ENCODE results near the gene HSD17B11. TPM values are rescaled to one million over a fixed set of nuclear protein-coding genes. Genes with fewer than 3 reads are reported as not detected.
"Not testable (repeated sequence)": the region's sequence is repeated elsewhere in the genome, so short reads cannot be mapped to it uniquely, and the experiment has no call there.

HSD17B11 gene
- total and polyA plus RNA-seq, 2 donors, result 39.1 to 59.9 TPM

DNA sequence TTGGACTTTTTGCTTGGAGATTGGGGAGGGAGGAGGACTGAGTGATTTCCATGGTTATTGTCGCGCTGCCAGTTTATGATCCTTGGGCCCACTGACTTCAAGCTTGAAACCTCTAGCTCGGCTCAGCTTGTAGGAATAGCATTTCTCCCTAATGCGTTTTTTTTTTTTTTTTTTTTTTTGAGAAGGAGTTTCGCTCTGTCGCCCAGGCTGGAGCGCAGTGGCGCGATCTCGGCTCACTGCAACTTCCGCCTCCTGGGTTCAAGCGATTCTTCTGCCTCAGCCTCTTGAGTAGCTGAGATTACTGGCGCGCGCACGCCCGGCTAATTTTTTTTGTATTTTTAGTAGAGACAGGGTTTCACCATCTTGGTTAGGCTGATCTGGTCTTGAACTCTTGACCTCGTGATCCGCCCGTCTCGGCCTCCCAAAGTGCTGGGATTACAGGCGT is 33.1 kb upstream of the HSD17B11 start:
- H3K36me3 ChIP-seq (ENCODE audit: control insufficient read depth in 2 of 2, insufficient read depth in 2 of 2, low read length in 1 of 2); H3K27ac ChIP-seq (ENCODE audit: low read depth in 1 of 2, low read length in 1 of 2); DNase-seq (ENCODE audit: low read depth in 6 of 9, low spot score in 9 of 9); H3K27me3 ChIP-seq (ENCODE audit: control insufficient read depth in 2 of 2, insufficient read depth in 1 of 2, low read length in 1 of 2); H3K4me3 ChIP-seq (ENCODE audit: low read length in 2 of 2); H3K9me3 ChIP-seq (ENCODE audit: control insufficient read depth in 2 of 2, insufficient read depth in 1 of 2, low read length in 1 of 2): not testable (repeated sequence)
- peaks cover 11 to 15% of the 10 kb centered on the region in 2 donors for H3K4me1 ChIP-seq (ENCODE audit: control insufficient read depth in 2 of 2, insufficient read depth in 2 of 2, low read length in 2 of 2)
- 93% methylated on average over 22 of the region's 22 CpGs for WGBS

GRCh38 chr4:87423317-87424098 is 32.5 kb upstream of the HSD17B11 start:
- no peak overlapping the region for H3K27ac ChIP-seq (ENCODE audit: low read depth in 1 of 2, low read length in 1 of 2)
- H3K4me1 ChIP-seq (ENCODE audit: control insufficient read depth in 2 of 2, insufficient read depth in 2 of 2, low read length in 2 of 2), result peaks cover 11 to 15% of the 10 kb centered on the region in 2 donors
- DNase-seq (ENCODE audit: low read depth in 6 of 9, low spot score in 9 of 9), result peak in 2 of 9 donors; percentile 12 to 31
- 47% methylated on average over 3 of the region's 3 CpGs for WGBS
- H3K9me3 ChIP-seq (ENCODE audit: control insufficient read depth in 2 of 2, insufficient read depth in 1 of 2, low read length in 1 of 2), result no peaks in the 10 kb centered on the region
- H3K27me3 ChIP-seq (ENCODE audit: control insufficient read depth in 2 of 2, insufficient read depth in 1 of 2, low read length in 1 of 2), result no peaks in the 10 kb centered on the region
- peak overlapping the region; percentile 61 to 81 for H3K4me3 ChIP-seq (ENCODE audit: low read length in 2 of 2)
- H3K36me3 ChIP-seq (ENCODE audit: control insufficient read depth in 2 of 2, insufficient read depth in 2 of 2, low read length in 1 of 2), result no peaks in the 10 kb centered on the region

DNA sequence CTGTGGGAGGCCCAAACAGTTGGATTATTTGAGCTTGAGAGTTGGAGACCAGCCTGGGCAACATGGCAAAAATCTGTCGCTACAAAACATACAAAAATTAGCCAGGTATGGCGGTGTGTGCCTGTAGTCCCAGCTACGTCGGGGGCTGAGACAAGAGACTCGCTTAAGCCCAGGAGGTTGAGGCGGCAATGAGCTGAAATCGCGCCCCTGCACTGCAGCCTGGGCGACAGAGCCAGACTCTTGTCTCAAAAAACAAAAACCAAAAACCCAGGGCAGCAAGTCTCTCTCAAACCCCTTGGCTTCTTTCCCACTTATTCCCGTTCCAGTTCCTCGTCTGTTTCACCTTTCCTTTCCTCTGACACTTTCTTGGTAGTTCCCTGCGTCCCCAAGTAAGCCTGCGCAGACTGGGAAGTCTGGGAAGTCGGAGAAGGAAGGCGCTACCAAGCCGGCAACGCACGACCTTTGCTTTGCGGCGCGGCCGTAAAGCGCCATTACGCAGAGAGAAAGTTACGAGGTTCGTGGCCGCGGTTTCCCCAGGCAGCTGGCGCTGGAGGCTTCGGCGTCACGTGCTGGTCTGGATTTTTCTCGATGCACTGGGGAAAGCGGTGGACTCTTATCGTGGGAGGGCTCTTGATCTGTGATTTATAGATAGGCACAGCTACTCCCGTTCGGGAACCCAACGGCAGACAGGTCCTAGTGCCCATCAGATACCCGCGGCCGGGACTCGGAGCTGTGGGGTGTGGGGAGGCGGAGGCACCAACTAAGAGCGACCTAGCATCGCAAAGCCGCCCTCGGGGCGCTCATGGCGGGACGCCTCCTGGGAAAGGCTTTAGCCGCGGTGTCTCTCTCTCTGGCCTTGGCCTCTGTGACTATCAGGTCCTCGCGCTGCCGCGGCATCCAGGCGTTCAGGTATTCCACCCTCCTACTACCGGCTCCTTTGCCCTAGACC is 31.4 kb upstream of the HSD17B11 start, which contains the start of gene NUDT9:
NUDT9 (plus strand) TSS at position 470 of the 949 bp plus-strand sequence; CDS start at position 803, 333 bp downstream.
- whole genome bisulfite sequencing, result under 1% methylated on average over 58 of the region's 58 CpGs
- DNase-seq (ENCODE audit: low read depth in 6 of 9, low spot score in 9 of 9), result peak; percentile 82 to 97 (median 92)
- Histone ChIP-seq H3K27ac (ENCODE audit: low read depth in 1 of 2, low read length in 1 of 2) (peak within 1 kb of the TSS; percentile 87 to 94), H3K36me3 (ENCODE audit: control insufficient read depth in 2 of 2, insufficient read depth in 2 of 2, low read length in 1 of 2) (no peaks in the 10 kb centered on the region), H3K27me3 (ENCODE audit: control insufficient read depth in 2 of 2, insufficient read depth in 1 of 2, low read length in 1 of 2) (no peaks in the 10 kb centered on the region), H3K9me3 (ENCODE audit: control insufficient read depth in 2 of 2, insufficient read depth in 1 of 2, low read length in 1 of 2) (no peaks in the 10 kb centered on the region), H3K4me3 (ENCODE audit: low read length in 2 of 2) (peak within 1 kb of the TSS; percentile 61 to 81), H3K4me1 (ENCODE audit: control insufficient read depth in 2 of 2, insufficient read depth in 2 of 2, low read length in 2 of 2) (peaks cover 11 to 15% of the 10 kb centered on the region in 2 donors)

DNA sequence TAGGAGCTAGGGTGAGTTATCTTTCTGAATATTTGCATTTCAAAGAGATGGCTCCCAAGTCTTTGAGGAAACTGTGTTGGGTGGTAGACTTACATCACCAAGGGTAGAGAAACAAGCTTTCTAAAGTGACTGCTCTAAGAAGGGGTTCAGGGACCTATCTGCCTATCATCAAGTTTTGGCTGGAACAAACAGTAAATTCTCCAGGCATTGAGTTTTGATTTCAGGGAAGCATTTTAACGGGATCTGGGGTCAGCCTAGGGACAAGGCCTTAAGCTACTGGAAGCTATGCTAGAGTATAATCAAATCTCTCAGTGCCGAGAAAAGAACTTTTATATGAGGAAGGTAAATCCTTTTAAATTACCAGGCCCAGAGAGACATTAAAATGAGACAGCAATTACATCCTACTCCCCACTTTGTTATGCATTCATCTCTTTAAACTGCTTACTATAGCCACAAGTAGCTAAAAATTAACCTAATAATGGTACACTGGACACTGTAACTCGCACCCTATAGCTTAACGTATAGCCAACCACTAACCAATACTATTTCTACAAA is 29.4 kb upstream of the HSD17B11 start:
- Histone ChIP-seq H3K4me3 (ENCODE audit: low read length in 2 of 2) (no peak overlapping the region), H3K27ac (ENCODE audit: low read depth in 1 of 2, low read length in 1 of 2) (no peak overlapping the region), H3K4me1 (ENCODE audit: control insufficient read depth in 2 of 2, insufficient read depth in 2 of 2, low read length in 2 of 2) (peaks cover 11 to 15% of the 10 kb centered on the region in 2 donors), H3K36me3 (ENCODE audit: control insufficient read depth in 2 of 2, insufficient read depth in 2 of 2, low read length in 1 of 2) (no peaks in the 10 kb centered on the region), H3K27me3 (ENCODE audit: control insufficient read depth in 2 of 2, insufficient read depth in 1 of 2, low read length in 1 of 2) (no peaks in the 10 kb centered on the region), H3K9me3 (ENCODE audit: control insufficient read depth in 2 of 2, insufficient read depth in 1 of 2, low read length in 1 of 2) (no peaks in the 10 kb centered on the region)
- 97% methylated on average over 4 of the region's 4 CpGs for WGBS
- no peak for DNase-seq (ENCODE audit: low read depth in 6 of 9, low spot score in 9 of 9)

GRCh38 chr4:87419578-87420249 is 28.7 kb upstream of the HSD17B11 start:
- Histone ChIP-seq H3K9me3 (ENCODE audit: control insufficient read depth in 2 of 2, insufficient read depth in 1 of 2, low read length in 1 of 2) (no peaks in the 10 kb centered on the region), H3K4me1 (ENCODE audit: control insufficient read depth in 2 of 2, insufficient read depth in 2 of 2, low read length in 2 of 2) (peaks cover 11 to 15% of the 10 kb centered on the region in 2 donors), H3K36me3 (ENCODE audit: control insufficient read depth in 2 of 2, insufficient read depth in 2 of 2, low read length in 1 of 2) (no peaks in the 10 kb centered on the region), H3K27ac (ENCODE audit: low read depth in 1 of 2, low read length in 1 of 2) (no peak overlapping the region), H3K27me3 (ENCODE audit: control insufficient read depth in 2 of 2, insufficient read depth in 1 of 2, low read length in 1 of 2) (no peaks in the 10 kb centered on the region), H3K4me3 (ENCODE audit: low read length in 2 of 2) (no peak overlapping the region)
- no peak for DNase-seq (ENCODE audit: low read depth in 6 of 9, low spot score in 9 of 9)
- 81% methylated on average over 5 of the region's 5 CpGs for WGBS

DNA sequence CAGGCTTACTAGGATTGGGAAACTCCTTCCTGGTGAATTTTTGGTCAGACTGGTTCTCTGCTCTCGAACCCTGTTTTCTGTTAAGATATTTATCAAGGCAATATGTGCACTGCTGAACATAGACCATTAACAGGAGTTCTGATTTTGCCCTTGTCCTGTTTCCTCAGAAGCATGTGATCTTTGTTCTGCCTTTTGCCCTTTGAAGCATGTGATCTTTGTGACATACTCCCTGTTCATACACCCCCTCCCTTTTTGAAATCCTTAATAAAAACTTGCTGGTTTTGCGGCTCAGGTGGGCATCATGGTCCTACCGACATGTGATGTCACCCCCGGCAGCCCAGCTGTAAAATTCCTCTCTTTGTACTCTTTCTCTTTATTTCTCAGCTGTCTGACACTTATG is 27.4 kb upstream of the HSD17B11 start:
- not testable (repeated sequence) for H3K4me3 ChIP-seq (ENCODE audit: low read length in 2 of 2); H3K36me3 ChIP-seq (ENCODE audit: control insufficient read depth in 2 of 2, insufficient read depth in 2 of 2, low read length in 1 of 2); H3K4me1 ChIP-seq (ENCODE audit: control insufficient read depth in 2 of 2, insufficient read depth in 2 of 2, low read length in 2 of 2); H3K27ac ChIP-seq (ENCODE audit: low read depth in 1 of 2, low read length in 1 of 2); H3K9me3 ChIP-seq (ENCODE audit: control insufficient read depth in 2 of 2, insufficient read depth in 1 of 2, low read length in 1 of 2); DNase-seq (ENCODE audit: low read depth in 6 of 9, low spot score in 9 of 9); H3K27me3 ChIP-seq (ENCODE audit: control insufficient read depth in 2 of 2, insufficient read depth in 1 of 2, low read length in 1 of 2)
- WGBS, result 96% methylated on average over 4 of the region's 4 CpGs

DNA sequence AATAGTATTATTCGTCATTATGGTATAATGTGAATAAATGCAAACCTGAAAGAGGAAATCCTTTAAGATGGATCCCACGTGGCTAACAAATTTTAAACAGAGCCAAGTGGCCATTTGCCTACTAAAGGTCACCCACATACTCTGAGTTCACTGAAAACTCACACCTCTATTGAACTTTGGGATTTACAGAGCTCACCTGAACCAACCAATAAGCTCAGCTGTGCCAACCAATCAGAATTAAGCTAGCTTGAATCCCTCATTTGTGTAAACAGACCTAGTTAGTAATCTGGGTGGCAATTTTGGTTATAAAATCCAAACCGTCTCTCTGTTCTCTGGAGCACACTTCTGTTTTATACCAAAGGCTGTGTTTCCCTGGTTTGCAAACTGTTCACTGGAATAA is 26.0 kb upstream of the HSD17B11 start:
- Histone ChIP-seq H3K36me3 (ENCODE audit: control insufficient read depth in 2 of 2, insufficient read depth in 2 of 2, low read length in 1 of 2) (no peaks in the 10 kb centered on the region), H3K27ac (ENCODE audit: low read depth in 1 of 2, low read length in 1 of 2) (no peak overlapping the region), H3K27me3 (ENCODE audit: control insufficient read depth in 2 of 2, insufficient read depth in 1 of 2, low read length in 1 of 2) (no peaks in the 10 kb centered on the region), H3K4me3 (ENCODE audit: low read length in 2 of 2) (no peak overlapping the region), H3K9me3 (ENCODE audit: control insufficient read depth in 2 of 2, insufficient read depth in 1 of 2, low read length in 1 of 2) (no peaks in the 10 kb centered on the region), H3K4me1 (ENCODE audit: control insufficient read depth in 2 of 2, insufficient read depth in 2 of 2, low read length in 2 of 2) (peaks cover 6 to 9% of the 10 kb centered on the region in 2 donors)
- 90% methylated on average over 3 of the region's 3 CpGs for whole genome bisulfite sequencing
- DNase-seq (ENCODE audit: low read depth in 6 of 9, low spot score in 9 of 9), result no peak

- H3K27ac ChIP-seq (ENCODE audit: low read depth in 1 of 2, low read length in 1 of 2), result no peak overlapping the region
- no peaks in the 10 kb centered on the region for H3K9me3 ChIP-seq (ENCODE audit: control insufficient read depth in 2 of 2, insufficient read depth in 1 of 2, low read length in 1 of 2)
- no peaks in the 10 kb centered on the region for H3K27me3 ChIP-seq (ENCODE audit: control insufficient read depth in 2 of 2, insufficient read depth in 1 of 2, low read length in 1 of 2)
- no peaks in the 10 kb centered on the region for H3K4me1 ChIP-seq (ENCODE audit: control insufficient read depth in 2 of 2, insufficient read depth in 2 of 2, low read length in 2 of 2)
- no peak for DNase-seq (ENCODE audit: low read depth in 6 of 9, low spot score in 9 of 9)
- no peak overlapping the region for H3K4me3 ChIP-seq (ENCODE audit: low read length in 2 of 2)
- H3K36me3 ChIP-seq (ENCODE audit: control insufficient read depth in 2 of 2, insufficient read depth in 2 of 2, low read length in 1 of 2), result no peaks in the 10 kb centered on the region
Measured at GRCh38 chr4:87414816-87415215, 23.8 kb upstream of the HSD17B11 start.

All from thymus (tissue), 11 donors.